IPS DF 19.7 (cell line): ENCODE data around the gene MDC1.

Experiments used
- DNase-seq: peaks from one replicate; pipeline ENCODE4 v3.0.0-alpha.2; 2013; ENCODE audit warnings: low read depth, low spot score

The MDC1 gene

DNA sequence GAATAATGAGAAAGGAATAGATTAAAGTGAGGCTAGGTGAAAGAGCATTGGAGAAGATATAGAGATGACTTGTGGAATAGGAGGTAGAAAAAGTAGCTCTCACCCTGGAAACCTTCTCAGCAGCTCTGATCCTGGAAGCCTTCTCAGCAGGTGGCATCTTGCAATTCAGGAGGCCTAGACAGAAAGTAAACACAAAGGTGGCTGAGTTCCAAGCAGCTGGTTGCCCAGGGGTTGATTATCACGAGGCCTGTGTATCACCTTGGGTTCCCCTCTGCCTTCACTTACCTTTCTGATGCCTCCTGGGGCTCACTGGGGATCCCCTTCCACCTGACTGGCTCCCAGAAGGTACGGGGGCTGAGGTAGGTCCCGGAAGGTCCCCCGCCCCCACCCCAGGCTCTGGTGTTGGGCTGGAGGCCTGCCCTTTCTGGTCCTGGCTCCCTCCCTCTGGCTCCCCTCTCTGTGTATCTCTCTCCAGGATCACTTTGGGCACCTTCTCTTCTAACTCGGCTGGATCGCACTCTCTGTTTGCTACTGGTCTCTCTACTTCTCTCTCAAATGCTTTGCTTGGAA is 9.7 kb downstream of the MDC1 start:
- DNase-seq = no peak

DNA sequence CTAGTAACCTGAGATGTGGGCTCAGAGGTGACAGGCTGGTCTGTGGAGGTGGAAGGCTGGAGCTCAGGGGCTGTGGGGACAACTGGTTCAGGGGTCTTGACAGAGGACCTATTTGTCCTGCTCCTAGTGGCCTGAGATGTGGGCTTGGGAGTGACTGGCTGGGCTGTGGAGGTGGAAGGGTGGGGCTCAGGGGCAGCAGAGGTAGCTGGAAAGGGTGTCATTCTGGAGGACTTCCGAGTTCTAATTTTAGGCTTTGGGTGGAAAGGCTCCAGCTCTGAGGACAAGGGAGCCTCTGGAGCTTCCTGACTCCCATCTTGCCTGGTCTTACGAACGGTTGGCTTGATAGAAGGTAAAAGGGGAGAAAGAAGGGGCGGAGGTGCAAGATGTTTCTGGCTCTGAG is 11.5 kb downstream of the MDC1 start:
- no peak for DNase-seq

DNA sequence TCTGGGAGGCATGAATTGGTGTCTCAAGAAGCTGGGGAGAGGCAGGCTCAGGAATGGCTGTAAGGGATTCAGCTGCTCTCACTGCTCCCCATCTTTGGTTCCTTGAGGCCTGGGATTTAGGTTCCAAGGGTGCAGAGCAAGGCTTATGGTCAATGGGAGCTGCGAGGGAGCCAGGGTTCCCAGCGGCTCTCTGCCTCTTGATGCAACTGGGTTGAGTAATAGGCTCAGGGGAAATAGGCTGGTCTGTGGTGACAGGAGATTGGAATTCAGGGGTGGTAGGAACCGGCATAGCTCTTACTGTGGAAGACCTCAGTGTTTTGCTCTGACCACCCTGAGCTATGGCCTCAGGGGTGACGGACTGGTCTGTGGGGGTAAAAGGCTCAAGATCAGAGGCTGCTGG is 13.3 kb downstream of the MDC1 start:
- DNase-seq = no peak

DNA sequence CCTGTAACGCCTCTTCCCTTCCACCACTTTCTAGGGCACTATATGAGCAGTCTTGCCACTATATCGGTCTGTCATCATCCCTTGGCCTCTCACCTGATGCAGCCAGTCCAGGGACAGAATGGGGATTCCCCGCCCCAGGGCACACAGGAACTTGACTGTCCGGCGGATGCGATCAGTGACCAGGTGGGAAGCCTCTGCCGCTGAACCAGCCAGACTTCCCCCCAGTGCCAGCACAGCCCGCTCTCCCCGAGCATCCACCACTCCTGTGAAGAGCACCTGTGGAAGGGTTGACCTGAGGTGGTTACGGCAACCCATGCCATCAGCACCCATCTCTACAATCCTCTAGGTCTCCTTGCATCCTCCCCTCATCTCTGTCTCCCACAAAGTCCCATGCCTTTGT is 14.1 kb downstream of the MDC1 start:
- no peak for DNase-seq

DNA sequence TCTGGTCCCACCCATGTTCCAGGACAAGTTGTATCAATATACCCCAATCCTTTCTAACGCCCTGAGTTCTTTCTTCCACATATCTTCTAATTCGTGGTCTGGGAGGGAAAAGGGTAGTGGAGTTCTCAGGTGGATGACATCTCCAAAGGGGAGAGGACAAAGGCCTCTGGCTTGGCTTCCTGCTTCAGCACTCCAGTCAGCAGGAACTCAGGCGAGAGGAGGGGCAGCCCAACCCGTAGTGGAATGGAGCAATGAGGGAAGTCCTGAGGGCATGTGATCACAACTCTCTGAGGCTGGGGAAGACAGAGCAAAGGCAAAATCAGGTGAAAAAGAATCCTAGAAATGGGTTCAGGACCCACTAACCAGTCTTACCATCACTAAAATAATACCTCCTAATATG is 16.7 kb downstream of the MDC1 start:
- DNase-seq = no peak

DNA sequence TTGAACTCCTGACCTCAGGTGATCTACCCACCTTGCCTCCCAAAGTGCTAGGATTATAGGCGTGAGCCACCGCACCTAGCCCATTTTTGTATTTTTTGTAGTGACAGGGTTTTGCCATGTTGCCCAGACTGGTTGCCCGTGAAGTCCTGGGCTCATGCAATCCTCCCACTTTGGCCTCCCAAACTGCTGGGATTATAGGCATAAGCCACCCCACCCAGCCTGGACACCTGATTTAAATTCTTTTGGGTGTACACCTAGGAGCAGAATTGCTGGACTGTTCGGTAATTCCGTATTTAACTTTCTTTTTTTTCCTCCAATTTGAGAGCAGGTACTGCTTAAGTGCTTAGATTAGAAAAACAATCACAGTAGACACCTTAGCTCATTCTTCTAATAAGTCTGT is 20.6 kb downstream of the MDC1 start:
- no peak for DNase-seq

DNA sequence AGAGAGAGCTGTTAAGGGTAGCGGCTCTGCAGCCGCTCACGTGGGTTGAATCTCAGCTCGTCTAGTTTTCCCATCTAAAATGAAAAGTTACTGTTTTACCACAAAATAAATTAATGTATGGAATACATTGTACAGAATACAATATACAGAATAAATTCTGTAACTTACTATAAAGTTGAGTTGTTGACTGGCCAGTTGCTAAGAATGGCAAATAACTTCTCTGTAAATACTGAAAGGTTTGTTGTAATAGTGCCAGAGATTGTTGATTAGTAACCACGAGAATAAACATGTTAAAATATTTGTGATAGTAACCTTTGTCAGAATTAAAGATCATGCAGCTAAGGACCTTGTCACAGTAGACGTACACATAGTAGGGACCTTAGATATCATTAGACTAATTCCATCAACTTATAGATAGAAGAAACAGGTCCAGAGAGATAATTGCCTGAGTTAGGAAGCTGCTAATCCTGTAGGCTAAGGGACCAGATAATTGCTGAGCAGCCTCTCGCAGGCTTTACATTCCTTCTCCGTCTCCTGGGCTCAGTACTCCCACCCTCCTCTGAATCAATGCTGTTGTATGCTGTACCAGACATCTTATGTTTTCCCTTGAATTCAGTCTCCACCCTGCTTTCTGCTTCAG is 25.8 kb downstream of the MDC1 start:
- no peak for DNase-seq

DNA sequence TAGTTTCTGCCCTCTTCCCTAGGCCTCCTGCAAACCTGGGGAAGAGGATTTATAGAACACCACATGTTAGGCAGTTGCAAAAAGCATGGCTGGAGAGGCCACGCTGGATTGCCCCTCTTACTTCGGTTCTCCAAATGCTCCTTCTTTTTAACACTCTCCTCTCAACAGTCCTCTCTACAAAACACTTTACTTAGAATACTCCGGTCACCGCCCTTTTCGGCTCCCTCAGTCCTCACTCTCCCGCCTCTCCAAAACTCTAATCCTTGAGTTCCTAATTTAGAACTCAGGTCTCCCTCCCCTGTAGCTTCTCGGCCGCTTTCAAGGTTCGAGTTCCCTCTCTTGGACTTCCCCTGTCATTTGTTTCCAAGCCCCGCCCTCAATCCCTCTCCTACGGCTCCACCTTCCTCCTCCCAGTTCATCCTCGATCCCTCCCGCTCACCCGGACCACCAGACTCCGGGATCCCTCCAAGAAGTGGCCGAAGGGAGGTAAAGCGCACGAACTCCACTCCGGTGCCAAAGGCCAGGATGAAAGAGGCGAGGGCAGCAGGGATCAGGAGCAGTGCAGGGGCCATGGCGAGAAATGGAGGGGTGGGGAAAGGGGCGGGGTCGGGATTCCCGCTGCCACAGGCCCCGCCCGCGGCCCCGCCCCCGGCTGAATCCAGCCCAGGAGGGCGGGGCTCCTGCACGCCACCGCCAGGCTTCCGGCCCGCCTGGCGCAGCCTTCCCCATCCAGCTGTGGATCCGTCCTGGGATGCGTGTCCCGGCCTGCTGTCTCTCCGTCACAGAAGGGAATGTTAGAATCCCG is 26.5 kb downstream of the MDC1 start, which contains the start of gene NRM:
Gene NRM, minus strand, starts transcription at position 582 of the 805 bp plus-strand sequence. Its CDS starts 10 bp downstream, at position 572.
- DNase-seq = no peak

DNA sequence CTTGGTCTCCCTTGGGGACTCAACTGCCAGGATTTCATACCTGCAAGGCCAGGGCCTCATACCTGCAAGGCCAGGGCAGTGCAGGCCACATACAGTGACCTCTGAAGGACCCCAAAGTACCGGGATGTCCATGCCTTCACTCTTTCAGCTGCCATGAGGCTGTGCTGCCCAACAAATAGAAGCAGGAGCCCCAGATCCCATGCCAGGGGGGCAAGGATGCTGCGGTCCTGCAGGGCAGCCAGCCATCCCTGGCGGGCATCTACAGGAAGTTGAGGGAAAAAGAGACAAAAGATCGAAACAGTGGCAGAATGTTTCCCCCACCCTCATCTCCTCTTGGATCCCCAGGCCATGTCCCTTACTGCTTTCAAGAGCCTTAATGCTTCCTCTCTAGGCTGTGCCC is 27.1 kb downstream of the MDC1 start:
- DNase-seq = no peak

DNA sequence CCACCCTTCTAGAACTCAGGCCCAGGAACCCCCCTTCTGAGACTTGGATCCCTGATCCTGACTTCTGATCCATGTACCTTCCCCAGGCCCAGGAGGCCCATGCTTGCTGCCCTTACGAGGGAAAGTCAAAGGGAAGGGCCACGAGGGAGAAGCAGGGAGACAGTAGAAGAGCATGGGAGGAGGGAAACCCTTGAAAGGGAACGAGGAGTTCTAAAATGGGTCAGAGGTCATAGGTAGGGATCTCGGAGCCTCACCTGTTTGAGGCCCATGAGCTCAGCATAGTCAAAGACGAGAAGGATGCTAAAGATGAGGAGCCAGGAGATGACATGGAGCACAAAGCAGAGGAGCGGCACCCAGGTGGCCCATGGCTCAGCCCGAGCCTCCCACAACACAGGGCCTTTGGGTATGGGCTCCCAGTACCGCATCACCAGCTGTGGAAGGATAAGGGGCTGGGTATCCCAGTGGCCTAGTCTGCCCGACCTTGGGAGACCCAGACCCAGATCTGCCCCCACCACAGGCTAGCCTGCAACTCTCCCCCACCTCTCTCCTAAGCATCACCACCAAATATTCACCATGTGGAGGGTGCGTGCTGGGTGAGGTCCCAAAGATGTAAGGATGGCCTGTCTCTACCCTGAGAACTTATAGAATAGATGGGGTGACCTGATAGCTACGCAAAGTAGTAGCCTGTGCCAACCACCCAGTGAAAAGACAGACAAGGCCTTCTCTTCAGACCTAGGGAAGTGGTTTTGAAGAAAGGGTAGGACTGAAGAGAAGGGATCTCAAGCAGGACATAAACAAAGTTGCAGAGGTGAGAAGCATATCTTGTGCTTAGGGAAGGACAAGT is 27.8 kb downstream of the MDC1 start:
- no peak for DNase-seq

DNA sequence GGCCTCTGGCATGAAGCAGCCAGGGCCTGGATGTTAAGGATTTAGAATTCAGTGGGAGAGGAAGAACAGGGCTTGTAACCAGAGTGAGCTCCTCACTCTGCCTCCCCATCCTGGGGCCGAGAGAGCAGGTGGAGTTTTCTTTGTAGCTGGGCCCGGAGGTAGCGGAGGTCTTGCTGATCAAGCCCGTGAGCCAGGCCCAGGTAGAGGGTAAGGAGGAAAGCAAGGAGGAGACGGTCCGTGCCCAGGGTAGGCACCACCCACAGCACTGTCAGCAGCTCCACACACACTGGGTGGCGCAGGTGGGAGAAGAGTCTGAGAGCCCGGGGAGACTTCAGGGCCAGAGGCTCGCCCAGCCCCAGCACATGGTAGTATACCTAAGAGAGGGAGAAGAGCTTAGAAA is 28.5 kb downstream of the MDC1 start:
- no peak for DNase-seq

DNA sequence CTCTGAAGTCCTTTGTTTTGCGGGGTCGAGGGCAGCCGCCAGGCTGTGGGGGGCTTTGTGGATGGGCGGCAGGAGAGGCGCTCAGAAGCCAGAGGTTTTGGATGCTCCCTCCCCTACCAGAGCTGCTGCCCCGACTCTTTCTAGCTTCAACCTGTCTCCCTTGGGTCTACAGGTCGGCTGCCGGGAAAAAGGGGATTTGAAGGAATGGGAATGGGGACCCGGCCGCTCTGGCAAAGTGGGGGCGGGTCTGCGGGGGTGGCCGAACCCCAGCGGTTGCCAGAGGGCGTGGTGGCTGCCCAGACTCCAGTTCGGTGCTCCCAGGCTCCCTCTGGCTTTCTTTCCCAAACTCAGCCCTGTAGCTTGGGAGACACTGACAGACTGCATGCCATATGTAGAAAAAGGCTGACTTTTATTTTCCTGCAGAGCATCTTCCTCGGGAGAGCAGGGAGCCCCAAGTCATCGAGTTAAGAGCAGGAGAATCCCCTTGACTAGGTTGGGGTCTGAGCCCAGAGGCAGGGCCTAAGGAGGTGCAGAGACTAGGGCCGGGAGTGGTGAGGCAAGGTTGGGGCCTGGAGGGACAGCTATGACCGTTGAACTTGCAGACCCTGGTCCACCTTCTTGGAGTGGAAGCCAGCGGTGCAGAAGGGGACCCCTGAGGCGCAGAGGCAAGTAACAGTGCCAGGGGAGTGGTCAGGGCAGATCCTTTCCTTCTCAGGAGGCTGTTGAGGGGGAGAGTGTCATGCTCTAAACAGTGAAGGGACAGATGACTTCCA is 29.2 kb downstream of the MDC1 start:
- no peak for DNase-seq

DNA sequence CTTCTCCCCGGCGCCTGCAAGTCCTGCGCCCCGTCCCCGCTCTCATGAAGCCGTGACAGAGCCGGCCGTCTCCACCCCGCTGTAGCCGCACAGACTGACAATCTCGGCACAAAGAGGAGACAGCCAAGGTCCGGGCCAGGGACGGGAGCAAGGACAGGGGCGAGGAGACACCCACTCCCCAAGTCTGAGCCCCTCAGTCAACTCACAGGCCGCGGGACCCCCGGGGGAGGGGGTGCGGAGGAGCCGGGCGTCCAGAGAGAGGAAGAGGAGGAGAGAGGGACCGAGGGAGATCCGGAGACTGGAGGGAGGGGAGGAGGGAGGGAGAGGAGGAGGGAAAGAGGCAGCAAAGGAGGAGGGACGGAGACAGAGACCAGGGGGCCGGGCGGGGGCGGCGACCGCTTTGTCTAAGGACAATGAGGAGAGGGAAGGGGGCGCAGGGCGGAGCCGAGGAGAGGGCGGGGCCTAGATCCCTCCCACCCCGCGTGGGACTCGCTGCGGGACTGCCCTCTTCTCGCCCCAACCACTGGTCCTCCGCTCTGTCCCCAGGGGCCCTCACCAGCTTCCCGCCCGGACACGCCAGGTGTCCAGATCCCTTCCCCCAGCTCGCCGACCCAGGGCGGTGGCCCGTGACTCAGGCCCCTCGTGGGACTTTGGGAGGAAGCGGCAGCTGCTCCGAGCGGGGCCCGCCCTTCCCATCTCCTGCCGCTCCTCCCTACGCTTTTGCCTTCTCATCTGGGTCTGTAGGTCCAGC is 30.0 kb downstream of the MDC1 start:
- DNase-seq = no peak

DNA sequence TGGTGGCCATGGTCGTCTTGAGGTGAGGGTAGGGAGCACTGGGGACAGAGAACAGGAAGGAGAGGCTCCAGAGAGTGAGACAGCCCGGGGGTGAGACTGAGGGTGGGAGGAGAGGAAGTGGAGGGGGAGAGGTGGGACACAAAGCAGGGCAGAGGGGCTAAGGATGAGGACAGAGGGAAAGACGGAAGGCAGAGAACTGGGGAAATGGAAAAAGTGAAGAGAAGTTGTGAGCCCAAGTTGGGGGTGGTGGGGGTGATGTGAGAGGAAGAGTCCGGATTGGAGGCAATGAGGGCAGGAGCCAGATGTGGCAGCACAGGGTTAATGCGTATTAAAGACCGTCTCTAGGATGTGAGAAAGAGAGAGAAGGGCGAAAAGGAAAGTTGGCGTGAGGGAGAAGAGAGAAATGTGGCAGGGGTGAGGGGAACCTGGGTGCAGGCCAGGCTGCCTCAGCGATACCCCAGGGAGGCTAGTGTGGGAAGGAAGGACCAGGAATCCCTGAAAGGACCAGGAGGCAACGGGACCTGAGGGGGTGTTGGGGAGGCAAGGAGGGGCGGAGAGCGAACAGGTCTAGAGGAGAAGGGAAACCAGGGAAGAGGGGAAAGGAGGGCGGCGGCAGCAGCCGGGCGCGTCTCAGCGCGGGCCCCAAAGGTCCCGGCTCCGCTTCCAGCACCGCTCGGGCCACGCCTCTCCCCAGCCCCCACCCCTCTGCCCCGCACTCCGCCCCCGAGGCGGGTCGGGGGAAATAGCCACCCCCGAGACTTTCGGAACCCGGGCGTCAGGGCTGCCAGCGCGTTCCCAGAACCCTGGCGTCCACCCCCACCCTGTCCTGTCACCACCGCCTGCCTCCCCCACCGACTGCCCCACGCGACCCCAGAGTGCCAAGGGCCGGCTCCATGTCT is 30.8 kb downstream of the MDC1 start, which contains the start of gene PPP1R18:
Gene PPP1R18, minus strand, starts transcription at position 637 of the 899 bp plus-strand sequence. Its CDS starts 627 bp downstream, at position 10.
- no peak for DNase-seq

DNA sequence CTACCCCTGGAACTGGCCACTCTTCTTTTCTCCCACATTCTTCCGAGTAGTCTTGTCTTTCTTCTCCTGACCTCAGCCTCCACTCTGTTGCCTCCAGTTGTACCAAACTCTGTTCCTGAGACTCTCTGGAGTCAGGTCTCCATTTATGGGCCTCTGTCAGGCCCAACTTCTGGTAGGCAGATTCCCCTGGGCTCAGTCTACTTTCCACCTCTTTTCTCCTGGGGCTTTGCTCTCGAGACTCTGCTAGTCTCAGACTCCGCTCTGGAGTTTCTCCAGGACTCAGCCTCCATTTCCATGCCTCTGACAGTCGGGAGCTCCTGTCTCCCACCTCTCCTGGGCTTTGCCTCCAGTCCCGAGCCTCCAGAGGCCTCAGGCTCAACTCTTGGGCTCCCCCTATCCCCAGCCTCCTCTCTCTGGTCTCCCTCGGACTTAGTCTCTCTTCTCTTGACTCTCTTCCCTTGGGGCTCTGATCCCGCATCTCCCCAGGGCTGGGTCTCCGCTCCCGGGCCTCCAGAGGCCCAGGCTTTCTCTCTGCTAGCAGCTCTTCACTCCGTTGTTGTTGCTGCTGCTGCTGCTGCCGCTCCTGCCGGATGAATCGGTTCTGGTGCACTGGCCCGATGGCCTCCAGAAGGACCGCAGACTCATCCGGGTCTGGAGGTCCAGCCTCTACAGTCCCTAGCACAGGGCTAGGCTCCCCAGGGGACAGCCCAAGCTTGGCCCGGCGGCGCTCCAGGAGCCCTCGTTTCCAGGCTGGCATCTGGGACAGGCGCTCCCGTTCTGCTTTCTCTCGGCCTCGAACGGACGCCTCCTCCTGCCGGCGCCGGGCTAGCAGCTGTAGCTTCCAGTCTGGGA is 31.7 kb downstream of the MDC1 start:
- no peak for DNase-seq

DNA sequence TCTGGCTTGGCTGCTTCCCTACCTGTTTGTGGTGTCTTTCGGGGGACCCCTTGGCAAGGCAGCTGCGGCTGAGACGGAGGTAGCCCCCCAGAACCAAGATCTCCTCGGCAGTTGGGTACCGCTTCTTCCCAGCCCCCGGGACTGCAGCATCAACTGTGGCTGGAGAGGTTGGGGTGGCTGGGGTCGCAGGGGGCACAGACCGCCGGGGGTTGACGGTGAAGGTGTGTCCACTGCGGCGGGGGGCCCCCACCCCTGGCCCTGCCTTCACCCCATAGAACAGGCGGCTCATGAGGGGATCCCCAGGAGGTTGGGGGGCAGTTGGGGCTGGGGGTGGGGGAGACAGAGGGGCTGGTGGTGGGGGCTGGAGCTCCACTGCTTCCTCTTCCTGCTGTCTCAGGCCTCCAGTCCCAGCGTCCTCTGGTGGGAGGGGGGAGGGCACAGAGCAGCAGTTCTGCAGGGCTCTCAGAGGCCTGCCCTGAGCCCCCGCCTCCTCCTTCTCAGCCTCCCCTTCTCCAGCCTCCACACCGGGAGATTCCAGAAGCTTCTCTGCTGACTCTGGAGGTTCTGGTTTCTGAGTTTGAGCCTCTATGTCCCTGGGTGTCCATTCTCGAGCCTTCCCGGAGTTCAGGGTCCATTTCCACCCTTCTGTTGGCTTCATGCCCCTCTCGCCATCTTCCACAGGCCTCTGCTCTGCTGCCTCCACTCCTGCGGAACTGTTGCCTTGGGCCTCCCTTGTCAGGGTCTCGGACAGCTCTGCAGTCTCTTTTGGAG is 32.5 kb downstream of the MDC1 start:
- no peak for DNase-seq

DNA sequence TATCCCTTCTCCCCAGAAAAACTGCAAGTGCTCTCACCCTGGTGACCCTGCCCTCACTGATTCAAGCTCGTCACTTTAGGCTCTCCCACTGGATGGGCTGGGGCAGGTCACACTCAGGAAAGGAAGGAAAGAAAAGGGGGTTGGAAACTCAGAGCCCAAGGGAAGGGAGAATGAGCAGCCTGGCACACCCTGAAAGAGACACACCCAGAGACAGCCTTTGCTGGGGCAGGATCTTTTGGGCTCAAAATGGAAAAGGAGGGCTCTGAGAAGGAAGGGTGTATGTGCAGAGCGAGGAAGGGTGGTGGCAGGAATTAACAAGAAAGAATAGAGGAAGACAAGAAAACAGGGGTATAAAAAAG is 33.1 kb downstream of the MDC1 start:
- DNase-seq = no peak
